GM18868 (cell line): Measurements from ENCODE around the gene RAB8B.

ENCODE experiments used
- ATAC-seq: cut with Tn5 transposase; IDR thresholded peaks from one replicate; pipeline ENCODE4 v1.9.1; 2021; ENCODE audit warnings: mild to moderate bottlenecking, moderate library complexity; ENCODE audit not compliant: unreplicated experiment

RAB8B gene

GRCh38 chr15:63301088-63301487 is 111.7 kb downstream of the RAB8B start:
- no peak for ATAC-seq

GRCh38 chr15:63305260-63305659 is 115.9 kb downstream of the RAB8B start:
- no peak for ATAC-seq

GRCh38 chr15:63306492-63307073 is 117.2 kb downstream of the RAB8B start:
- ATAC-seq = no peak

GRCh38 chr15:63308491-63308890 is 119.1 kb downstream of the RAB8B start:
- no peak for ATAC-seq

GRCh38 chr15:63308947-63309346 is 119.5 kb downstream of the RAB8B start:
- no peak for ATAC-seq

GRCh38 chr15:63310646-63311045 is 121.2 kb downstream of the RAB8B start:
- no peak for ATAC-seq

- ATAC-seq = no peak
These were observed 122.9 kb downstream of the RAB8B start for GRCh38 chr15:63312286-63312685.

GRCh38 chr15:63313825-63314224 is 124.4 kb downstream of the RAB8B start:
- no peak for ATAC-seq

GRCh38 chr15:63314409-63314808 is 125.0 kb downstream of the RAB8B start:
- ATAC-seq = no peak
